CD4-positive, alpha-beta T cell treated with Interleukin-12 subunit alpha and Interleukin-12 subunit beta, for 1 hour (primary cell): ENCODE data around the gene HPX.

Source experiments
- DNase-seq: peaks from one replicate; pipeline ENCODE4 v3.0.0-alpha.2; 2020

The HPX gene

DNA sequence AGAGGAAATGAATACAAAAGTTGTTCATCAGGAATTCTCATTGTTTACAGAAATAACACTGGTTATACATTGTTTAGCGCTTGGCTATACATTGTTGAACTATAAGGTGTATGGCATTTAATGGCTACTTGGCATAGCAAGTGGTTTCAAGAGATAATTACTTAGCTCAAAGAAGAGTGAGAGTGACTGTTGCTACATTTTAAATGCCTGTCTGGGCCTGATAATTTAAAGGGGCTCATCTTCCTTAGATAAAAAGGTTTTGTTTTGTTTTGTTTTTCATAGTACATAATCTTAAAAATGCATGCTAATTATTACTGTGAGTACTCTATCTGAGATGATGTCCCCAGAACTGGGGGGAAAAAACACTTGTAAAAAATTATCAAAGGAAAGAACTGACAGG is 52.0 kb downstream of the HPX start:
- no peak for DNase-seq

DNA sequence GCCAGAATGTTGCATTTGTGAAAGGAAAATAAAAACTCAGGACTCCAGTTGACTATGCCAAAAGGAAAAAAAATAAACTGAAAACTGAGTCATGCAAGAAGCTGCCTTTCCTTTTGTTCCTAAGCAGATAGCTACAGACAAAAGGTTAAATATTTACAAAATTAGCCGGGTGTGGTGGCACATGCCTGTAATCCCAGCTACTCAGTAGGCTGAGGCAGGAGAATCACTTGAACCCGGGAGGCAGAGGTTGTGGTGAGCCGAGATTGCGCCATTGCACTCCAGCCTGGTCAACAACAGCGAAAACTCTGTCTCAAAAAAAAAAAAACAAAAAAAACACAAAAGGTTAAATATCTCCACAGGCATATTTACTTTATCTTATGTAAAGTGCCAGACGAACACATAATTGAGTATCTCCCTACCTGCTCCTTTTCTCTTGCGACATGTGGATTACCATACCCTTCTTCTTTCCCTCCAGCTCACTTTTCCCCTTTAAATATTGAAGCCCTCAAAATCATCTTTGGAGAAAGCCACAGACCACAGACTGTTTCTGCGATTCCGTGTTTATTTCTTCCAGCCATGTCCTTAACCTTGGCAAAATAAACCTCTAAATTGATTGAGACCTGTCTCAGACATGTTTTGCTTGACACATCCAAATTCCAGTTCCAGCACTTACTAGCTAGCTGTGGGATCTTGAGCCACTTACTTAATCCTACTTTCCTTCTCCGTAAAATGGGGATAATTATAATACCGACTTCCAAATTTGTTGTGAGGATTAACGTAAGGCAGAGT is 52.8 kb downstream of the HPX start:
- no peak for DNase-seq

DNA sequence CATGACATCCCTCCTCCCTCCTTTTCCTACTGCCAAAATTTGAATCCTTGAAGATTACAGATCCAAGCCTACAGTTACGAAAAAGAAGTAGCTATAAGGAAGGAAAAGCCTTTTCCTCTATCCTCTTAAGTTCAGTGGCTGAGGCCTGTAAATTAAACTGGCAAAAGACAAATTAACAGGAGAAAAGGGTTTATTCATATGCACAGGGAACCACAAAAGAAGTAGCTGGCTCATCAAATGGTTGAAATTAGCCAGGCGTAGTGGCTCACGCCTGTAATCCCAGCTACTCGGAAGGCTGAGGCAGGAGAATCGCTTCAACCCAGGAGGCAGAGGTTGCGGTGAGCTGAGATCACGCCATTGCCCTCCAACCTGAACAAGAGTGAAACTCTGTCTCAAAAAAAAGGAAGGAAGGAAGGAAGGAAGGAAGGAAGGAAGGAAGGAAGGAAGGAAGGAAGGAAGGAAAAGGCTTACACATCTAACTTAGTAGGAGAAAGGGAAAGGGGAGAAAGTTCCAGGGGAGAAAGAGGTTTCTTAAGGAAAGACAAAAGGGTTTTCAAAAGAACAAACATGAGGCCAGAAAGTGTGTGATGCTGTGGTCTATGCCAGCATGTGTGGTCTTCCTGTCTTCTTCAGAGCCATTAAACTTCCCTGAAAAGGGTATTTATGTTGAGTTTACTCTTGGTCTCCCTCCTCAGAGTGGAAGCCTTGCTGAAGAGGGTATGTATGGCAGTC is 55.6 kb downstream of the HPX start:
- DNase-seq: no peak
